Mammary epithelial cell (primary cell): Measurements from ENCODE around the gene FAM107A.

Experiments used
- EZH2 ChIP-seq: IDR thresholded peaks from 2 replicates; pipeline ENCODE4 v1.6.1; 2012; ENCODE audit warnings: low read length, inconsistent platforms, borderline replicate concordance
- TF ChIP-seq, protein P1 (sequence below), 2 donors: IDR thresholded peaks in 1 of 2; conservative IDR thresholded peaks in 1 of 2; 2 replicates each; pipeline ENCODE4 v1.5.1; 2011 to 2012; ENCODE audit warnings: inconsistent platforms in 2 of 2, low read length in 2 of 2, mild to moderate bottlenecking in 2 of 2, control low read depth in 1 of 2, low read depth in 1 of 2; ENCODE audit not compliant: insufficient read depth in 1 of 2; ENCODE audit errors: extremely low read depth in 1 of 2

DNA sequence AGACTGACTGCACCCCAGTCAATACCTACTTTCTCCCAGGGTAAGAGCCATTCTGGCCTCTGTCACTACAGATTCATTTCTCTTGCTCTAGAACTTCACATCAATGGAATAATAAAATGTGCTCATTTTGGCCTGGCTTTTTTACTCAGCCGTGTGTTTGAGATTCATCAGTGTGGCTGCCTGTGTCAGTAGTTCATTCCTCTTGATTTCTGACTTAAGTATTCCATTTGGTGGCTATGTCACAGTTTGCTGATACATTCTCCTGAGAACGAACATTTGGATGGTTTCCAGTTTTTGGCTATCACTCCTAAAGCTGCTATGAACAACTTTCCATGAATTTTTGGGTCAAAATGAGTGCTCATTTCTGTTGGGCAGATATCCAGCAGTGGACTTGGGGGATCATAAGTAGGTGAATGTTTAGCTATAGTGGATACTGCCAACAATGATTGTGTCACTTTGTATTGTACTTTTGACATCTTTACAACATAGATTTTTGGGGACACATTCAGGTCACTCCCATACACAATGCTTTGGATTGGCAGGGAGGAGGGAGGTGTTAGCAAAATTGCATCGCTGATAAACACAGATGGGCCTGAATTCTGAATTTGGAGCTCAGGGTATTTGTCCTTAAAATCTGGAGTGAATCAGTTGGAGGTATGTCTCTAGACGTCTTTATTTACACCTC, 19.8 kb upstream of the FAM107A start:
- TF ChIP-seq, protein P1, sequence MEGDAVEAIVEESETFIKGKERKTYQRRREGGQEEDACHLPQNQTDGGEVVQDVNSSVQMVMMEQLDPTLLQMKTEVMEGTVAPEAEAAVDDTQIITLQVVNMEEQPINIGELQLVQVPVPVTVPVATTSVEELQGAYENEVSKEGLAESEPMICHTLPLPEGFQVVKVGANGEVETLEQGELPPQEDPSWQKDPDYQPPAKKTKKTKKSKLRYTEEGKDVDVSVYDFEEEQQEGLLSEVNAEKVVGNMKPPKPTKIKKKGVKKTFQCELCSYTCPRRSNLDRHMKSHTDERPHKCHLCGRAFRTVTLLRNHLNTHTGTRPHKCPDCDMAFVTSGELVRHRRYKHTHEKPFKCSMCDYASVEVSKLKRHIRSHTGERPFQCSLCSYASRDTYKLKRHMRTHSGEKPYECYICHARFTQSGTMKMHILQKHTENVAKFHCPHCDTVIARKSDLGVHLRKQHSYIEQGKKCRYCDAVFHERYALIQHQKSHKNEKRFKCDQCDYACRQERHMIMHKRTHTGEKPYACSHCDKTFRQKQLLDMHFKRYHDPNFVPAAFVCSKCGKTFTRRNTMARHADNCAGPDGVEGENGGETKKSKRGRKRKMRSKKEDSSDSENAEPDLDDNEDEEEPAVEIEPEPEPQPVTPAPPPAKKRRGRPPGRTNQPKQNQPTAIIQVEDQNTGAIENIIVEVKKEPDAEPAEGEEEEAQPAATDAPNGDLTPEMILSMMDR (conservative IDR thresholded peaks at IDR 0.05 in 1 of 2, IDR thresholded peaks at IDR 0.05 in 1 of 2; ENCODE audit: extremely low read depth in 1 of 2, insufficient read depth in 1 of 2, low read depth in 1 of 2, low read length in 2 of 2), result no peak
- no peak for TF ChIP-seq EZH2
